Germinal center (tissue), 1 donor: Measurements from ENCODE around the gene CCSER2.
"Not testable (repeated sequence)": the region's sequence is repeated elsewhere in the genome, so short reads cannot be mapped to it uniquely, and the experiment has no call there.

Experiments
- DNase-seq: peaks from one replicate; pipeline ENCODE4 v3.0.0; 2012; ENCODE audit warnings: mixed read lengths, low spot score

CCSER2 gene

GRCh38 chr10:84397735-84398144 is 69.4 kb downstream of the CCSER2 start:
- DNase-seq: no peak

DNA sequence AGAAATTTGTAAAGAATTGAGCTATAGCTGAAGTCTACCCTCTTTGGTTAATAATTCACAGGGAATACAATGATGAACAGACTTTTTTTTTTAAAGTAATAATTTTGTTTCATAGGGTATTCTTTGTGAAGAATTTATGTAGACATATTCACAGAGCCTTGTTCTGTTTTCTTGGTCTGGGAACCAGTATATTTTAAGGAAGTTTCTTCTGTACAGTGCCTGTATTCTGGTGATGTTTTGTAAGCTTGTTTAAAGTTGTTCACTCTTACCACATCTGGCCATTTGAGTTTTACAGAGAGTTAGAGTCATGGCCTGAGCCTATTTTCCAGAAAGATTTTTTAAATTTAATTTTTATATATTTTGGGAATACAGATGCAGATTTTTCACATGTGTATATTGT is 70.3 kb downstream of the CCSER2 start:
- DNase-seq: no peak

DNA sequence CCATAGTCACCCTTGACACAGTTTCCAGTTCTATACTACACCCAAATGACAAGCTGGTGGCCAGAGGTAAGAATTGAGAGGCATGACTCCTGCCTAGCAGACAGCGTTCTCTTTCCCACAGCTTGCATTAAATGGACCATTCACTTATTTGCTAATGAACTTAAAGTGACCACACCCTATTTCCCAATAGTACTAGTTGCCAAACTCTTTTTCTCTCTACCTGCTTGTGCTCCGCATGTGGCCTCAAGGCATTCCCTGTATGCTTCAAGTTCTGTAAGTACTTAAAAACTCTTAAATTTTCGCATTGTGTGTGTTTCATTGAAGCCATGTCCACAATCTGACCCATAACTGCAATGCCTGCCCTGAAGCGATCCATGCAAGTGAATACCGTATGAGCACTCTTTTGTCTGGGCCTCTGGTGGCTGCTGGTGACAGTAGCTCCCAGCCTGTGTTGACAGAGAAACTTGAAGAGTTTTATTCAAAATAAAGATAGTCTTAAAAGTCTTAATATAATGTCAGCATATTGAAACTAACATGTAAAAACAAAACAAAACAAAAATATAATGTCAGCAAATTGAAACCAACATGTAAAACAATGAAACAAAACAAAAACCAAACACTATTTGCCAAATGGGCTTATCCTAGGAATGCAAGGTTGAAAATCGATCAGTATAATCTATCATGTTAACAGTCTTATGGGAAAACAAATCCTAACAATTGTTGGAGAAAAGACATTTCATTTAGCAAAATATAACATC is 73.6 kb downstream of the CCSER2 start:
- no peak for DNase-seq

DNA sequence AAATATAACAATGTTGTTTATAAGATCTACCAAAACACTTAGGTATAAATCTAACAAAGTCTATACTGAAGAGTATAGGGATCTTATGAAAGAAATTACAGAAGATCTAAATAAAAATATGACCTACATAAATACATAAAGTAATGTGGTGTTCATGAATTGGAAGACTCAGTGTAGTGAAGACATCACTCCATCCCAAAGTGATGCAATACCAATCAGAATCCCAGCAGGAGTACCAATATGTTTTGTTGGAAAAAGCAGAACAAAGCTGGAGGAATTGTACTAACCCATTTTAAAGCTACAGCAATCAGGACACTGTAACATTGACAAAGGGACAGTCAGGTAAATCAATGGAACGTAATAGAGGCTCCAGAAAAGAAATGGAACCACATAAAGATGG is 76.4 kb downstream of the CCSER2 start:
- no peak for DNase-seq

GRCh38 chr10:84405662-84406061 is 77.3 kb downstream of the CCSER2 start:
- DNase-seq: no peak

- no peak for DNase-seq
Measured at GRCh38 chr10:84406561-84406960, 78.2 kb downstream of the CCSER2 start.

- DNase-seq: no peak
Measured at GRCh38 chr10:84407388-84408049, 79.1 kb downstream of the CCSER2 start.

GRCh38 chr10:84412482-84412881 is 84.1 kb downstream of the CCSER2 start:
- DNase-seq: no peak

GRCh38 chr10:84414110-84414509 is 85.7 kb downstream of the CCSER2 start:
- DNase-seq: not testable (repeated sequence)

DNA sequence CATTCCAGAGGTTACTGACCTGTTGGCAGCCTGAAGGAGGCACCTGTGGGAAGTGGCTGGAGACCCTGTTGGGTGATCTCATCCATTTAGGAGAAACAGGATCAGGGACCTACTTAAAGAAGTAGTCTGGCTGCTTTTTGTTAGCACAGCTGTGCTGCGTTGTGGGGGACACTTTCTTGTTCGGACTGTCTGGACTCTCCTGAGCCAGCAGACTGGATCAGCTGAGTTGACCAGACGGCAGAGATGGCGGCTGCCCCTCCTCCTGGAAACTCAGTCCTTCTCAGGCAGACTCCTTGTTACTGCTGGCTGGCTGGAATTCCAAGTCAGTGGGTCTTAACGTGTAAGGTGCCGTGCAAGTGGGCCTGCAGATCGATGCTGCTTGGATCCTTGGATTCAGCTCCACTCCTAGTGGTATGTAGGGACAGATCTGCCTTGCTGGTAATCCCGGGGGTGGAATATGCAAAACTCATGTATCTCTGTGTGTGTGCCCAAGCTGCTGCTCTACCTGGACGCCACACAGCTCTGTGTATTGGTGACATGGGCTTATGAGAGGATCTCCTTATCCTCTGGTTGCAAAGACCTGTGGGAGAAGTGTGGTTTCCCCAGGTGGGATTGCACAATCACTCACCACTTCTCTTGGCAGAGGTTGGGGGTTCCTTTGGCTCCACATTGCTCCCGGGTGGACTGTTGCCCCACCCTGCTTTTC is 87.3 kb downstream of the CCSER2 start:
- DNase-seq: no peak

GRCh38 chr10:84416245-84416555 is 87.8 kb downstream of the CCSER2 start:
- no peak for DNase-seq

GRCh38 chr10:84423719-84424118 is 95.3 kb downstream of the CCSER2 start:
- DNase-seq: no peak

- DNase-seq: no peak
Measured at GRCh38 chr10:84424731-84425167, 96.4 kb downstream of the CCSER2 start.

- no peak for DNase-seq
Measured at GRCh38 chr10:84427903-84428650, 99.7 kb downstream of the CCSER2 start.

- no peak for DNase-seq
Measured at GRCh38 chr10:84428711-84429110, 100.3 kb downstream of the CCSER2 start.

GRCh38 chr10:84429926-84430520 is 101.6 kb downstream of the CCSER2 start:
- DNase-seq: peak; percentile 51

GRCh38 chr10:84432891-84433290 is 104.5 kb downstream of the CCSER2 start:
- no peak for DNase-seq

DNA sequence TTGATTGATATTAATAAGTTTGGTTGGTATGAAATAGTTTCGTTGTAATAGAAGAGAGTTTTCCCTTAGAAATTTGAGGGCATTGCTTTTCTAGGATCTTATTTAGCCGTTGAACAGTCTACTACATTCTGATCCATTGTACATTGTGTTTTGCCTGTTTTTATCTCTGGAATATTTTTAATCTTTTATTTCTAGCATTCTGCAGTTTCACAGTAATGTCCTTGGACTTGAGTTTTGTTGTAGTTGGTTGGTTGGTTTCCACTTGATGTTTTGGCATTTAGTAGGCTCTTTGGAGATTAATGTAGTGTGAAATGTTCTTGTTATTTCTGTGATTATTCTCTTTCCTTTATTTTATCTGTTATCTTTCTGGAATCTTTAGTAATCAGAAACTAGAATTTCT is 112.4 kb downstream of the CCSER2 start:
- DNase-seq: no peak

DNA sequence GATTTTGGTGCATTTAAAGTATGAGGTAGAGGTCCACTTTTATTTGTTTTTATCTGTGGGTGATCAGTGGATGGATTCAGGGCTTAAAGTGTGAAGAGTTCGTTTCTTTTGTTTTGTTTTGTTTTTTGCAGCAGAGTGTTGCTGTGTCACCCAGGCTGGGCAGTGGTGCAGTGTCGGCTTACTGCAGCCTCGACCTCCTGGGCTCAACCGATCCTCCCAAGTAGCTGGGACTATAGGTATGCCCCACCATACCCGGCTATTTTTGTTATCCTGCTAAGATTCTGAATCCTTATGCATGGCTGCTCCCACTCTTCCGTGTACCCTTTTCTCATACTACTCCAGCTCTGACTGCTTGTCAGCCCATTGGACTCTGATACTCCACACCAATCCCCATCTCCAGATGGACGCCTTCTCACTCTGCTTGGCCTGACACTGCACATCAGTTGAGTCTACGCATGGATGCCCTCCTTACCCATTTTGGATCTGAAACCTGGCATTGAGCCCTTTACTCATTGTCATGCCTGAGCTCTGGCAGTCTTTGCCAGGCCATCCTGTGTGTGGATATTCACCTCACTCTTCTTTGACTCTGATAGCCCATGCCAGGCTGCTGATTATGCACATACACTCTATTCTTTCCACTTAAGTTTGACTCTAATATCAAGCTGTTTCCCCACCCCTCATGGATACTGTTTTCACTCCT is 119.5 kb downstream of the CCSER2 start:
- DNase-seq: no peak

DNA sequence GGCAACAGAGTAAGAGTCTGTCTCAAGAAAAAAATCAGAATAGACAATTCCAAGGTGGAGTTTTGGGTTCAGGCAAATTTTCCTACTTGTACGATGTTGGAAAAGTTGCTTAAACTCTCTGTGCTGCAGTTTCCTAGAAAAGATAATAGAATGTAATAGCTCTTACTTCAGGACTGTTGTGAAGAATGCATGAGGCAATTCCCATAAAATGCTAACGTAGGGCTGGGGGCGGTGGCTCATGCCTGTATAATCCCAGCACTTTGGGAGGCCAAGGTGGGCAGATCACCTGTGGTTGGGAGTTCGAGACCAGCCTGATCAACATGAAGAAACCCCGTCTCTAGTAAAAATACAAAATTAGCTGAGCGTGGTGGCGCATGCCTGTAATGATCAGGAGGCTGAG is 121.0 kb downstream of the CCSER2 start:
- not testable (repeated sequence) for DNase-seq

- DNase-seq: no peak
Measured at GRCh38 chr10:84452003-84452402, 123.6 kb downstream of the CCSER2 start.
